Liver (tissue), 3 donors: Measurements from ENCODE around the gene TSPAN33.

ENCODE experiments used
- EGR1 ChIP-seq, 2 donors: IDR thresholded peaks; 2 replicates each; pipeline ENCODE4 v1.6.1; 2016 to 2018; ENCODE audit warnings: antibody characterized with exemption in 2 of 2, low read depth in 2 of 2
- FOXA2 ChIP-seq: IDR thresholded peaks from 2 replicates; pipeline ENCODE4 v1.6.1; 2016; ENCODE audit warnings: antibody characterized with exemption
- GABPA ChIP-seq, 2 donors: IDR thresholded peaks in 1 of 2; conservative IDR thresholded peaks in 1 of 2; 2 replicates each; pipeline ENCODE4 v1.6.1; 2016; ENCODE audit warnings: antibody characterized with exemption in 2 of 2, mild to moderate bottlenecking in 1 of 2, moderate library complexity in 1 of 2
- JUND ChIP-seq, 2 donors: IDR thresholded peaks; 2 replicates each; pipeline ENCODE4 v1.6.1; 2016; ENCODE audit warnings: antibody characterized with exemption in 2 of 2
- NR2F2 ChIP-seq: IDR thresholded peaks from 2 replicates; pipeline ENCODE4 v1.6.1; 2016; ENCODE audit warnings: antibody characterized with exemption
- RXRA ChIP-seq, 2 donors: IDR thresholded peaks; 2 replicates each; pipeline ENCODE4 v1.6.1; 2017 to 2018; ENCODE audit warnings: antibody characterized with exemption in 2 of 2, mild to moderate bottlenecking in 1 of 2
- SP1 ChIP-seq: IDR thresholded peaks from 2 replicates; pipeline ENCODE4 v1.6.1; 2018; ENCODE audit warnings: antibody characterized with exemption, mild to moderate bottlenecking
- YY1 ChIP-seq: IDR thresholded peaks from 2 replicates; pipeline ENCODE4 v1.6.1; 2016; ENCODE audit warnings: antibody characterized with exemption, mild to moderate bottlenecking
- TF ChIP-seq, protein P1 (sequence below): IDR thresholded peaks from 2 replicates; pipeline ENCODE4 v1.6.1; 2016; ENCODE audit warnings: antibody characterized with exemption, mild to moderate bottlenecking
- TF ChIP-seq, protein P2 (sequence below): fragments of 150-350 bp; IDR thresholded peaks from 2 replicates; pipeline ENCODE4 v1.5.1; 2017; ENCODE audit warnings: improper control_type of control experiment, low read depth, low read length; ENCODE audit not compliant: missing input control
- TF ChIP-seq, protein P3 (sequence below): IDR thresholded peaks from 2 replicates; pipeline ENCODE4 v1.6.1; 2016; ENCODE audit warnings: antibody characterized with exemption
- TF ChIP-seq, protein P4 (sequence below): IDR thresholded peaks from 2 replicates; pipeline ENCODE4 v1.6.1; 2016; ENCODE audit warnings: antibody characterized with exemption
- donor health status: healthy.
- donor health status: healthy.

DNA sequence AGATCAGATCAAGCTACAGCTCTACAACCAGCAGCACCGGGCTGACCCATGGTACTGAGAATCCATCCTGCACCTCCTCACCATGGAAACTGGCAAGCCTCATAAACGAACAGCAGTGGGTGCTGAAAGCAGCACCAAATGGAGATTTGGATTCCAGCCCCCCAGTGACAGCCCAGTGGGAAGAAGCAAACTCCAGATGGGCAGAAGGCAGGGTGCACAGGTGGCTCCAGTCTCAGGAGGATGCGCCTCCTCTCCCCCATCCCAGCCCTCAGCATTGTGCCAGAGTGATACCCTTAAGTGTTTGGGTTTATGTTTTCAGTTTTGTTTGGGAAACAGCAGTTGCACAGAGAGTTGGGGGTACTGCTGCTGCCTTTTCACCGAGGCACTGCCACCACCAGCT lies 23.3 kb downstream of the TSPAN33 start:
- TF ChIP-seq, protein P1, sequence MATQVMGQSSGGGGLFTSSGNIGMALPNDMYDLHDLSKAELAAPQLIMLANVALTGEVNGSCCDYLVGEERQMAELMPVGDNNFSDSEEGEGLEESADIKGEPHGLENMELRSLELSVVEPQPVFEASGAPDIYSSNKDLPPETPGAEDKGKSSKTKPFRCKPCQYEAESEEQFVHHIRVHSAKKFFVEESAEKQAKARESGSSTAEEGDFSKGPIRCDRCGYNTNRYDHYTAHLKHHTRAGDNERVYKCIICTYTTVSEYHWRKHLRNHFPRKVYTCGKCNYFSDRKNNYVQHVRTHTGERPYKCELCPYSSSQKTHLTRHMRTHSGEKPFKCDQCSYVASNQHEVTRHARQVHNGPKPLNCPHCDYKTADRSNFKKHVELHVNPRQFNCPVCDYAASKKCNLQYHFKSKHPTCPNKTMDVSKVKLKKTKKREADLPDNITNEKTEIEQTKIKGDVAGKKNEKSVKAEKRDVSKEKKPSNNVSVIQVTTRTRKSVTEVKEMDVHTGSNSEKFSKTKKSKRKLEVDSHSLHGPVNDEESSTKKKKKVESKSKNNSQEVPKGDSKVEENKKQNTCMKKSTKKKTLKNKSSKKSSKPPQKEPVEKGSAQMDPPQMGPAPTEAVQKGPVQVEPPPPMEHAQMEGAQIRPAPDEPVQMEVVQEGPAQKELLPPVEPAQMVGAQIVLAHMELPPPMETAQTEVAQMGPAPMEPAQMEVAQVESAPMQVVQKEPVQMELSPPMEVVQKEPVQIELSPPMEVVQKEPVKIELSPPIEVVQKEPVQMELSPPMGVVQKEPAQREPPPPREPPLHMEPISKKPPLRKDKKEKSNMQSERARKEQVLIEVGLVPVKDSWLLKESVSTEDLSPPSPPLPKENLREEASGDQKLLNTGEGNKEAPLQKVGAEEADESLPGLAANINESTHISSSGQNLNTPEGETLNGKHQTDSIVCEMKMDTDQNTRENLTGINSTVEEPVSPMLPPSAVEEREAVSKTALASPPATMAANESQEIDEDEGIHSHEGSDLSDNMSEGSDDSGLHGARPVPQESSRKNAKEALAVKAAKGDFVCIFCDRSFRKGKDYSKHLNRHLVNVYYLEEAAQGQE, result no peak
- TF ChIP-seq EGR1 (IDR thresholded peaks at IDR 0.05; ENCODE audit: low read depth in 2 of 2) (no peak), FOXA2 (no peak), GABPA (IDR thresholded peaks at IDR 0.05 in 1 of 2, conservative IDR thresholded peaks at IDR 0.05 in 1 of 2) (no peak), RXRA (IDR thresholded peaks at IDR 0.05) (no peak), NR2F2 (no peak), SP1 (no peak), YY1 (no peak), JUND (IDR thresholded peaks at IDR 0.05) (no peak)
- TF ChIP-seq, protein P2, sequence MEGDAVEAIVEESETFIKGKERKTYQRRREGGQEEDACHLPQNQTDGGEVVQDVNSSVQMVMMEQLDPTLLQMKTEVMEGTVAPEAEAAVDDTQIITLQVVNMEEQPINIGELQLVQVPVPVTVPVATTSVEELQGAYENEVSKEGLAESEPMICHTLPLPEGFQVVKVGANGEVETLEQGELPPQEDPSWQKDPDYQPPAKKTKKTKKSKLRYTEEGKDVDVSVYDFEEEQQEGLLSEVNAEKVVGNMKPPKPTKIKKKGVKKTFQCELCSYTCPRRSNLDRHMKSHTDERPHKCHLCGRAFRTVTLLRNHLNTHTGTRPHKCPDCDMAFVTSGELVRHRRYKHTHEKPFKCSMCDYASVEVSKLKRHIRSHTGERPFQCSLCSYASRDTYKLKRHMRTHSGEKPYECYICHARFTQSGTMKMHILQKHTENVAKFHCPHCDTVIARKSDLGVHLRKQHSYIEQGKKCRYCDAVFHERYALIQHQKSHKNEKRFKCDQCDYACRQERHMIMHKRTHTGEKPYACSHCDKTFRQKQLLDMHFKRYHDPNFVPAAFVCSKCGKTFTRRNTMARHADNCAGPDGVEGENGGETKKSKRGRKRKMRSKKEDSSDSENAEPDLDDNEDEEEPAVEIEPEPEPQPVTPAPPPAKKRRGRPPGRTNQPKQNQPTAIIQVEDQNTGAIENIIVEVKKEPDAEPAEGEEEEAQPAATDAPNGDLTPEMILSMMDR, result no peak
- TF ChIP-seq, protein P3, sequence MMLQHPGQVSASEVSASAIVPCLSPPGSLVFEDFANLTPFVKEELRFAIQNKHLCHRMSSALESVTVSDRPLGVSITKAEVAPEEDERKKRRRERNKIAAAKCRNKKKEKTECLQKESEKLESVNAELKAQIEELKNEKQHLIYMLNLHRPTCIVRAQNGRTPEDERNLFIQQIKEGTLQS, result no peak
- TF ChIP-seq, protein P4, sequence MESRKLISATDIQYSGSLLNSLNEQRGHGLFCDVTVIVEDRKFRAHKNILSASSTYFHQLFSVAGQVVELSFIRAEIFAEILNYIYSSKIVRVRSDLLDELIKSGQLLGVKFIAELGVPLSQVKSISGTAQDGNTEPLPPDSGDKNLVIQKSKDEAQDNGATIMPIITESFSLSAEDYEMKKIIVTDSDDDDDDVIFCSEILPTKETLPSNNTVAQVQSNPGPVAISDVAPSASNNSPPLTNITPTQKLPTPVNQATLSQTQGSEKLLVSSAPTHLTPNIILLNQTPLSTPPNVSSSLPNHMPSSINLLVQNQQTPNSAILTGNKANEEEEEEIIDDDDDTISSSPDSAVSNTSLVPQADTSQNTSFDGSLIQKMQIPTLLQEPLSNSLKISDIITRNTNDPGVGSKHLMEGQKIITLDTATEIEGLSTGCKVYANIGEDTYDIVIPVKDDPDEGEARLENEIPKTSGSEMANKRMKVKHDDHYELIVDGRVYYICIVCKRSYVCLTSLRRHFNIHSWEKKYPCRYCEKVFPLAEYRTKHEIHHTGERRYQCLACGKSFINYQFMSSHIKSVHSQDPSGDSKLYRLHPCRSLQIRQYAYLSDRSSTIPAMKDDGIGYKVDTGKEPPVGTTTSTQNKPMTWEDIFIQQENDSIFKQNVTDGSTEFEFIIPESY, result no peak
